Posterior vena cava (tissue), 2 donors: ENCODE measurements around the gene RPS23. TPM values are rescaled to one million over a fixed set of nuclear protein-coding genes. Genes with fewer than 3 reads are reported as not detected.

Experiments used
- DNase-seq: peaks from one replicate; pipeline ENCODE4 v3.0.0-alpha.2; 2020; ENCODE audit warnings: low spot score
- intact Hi-C, 2 donors: fragments of 100-400 bp; cut with DNase I; formaldehyde crosslinking; loops; one replicate each; pipeline versions ENCODE4 v1.14.1 to v1.14.2; 2022 to 2023
- long read RNA-seq, 2 donors: library from polyadenylated mRNA; unstranded; transcript quantifications; one replicate each; pipeline ENCODE4 v2.0.0, GENCODE V29; 2020 to 2021
- total RNA-seq, 2 donors: library from RNA; stranded (reverse); fragmentation: NEBNext Ultra II Directional; extraction: Animal tissue kit (Norgen Biotek cat#: 25700); gene quantifications; one replicate each; pipeline ENCODE4 v1.2.1, GENCODE V29; 2021
- donor health status: DM: yes; HTN: yes; CAD: no.
- donor health status: DM: yes; HTN: yes; CAD: no.

RPS23 gene
- total RNA-seq: 1,000 to 10,000 TPM; 1,217 to 1,454 TPM
- long read RNA-seq, donor 1, transcript RPS23-201 (4 exons, 3,437 nt): major isoform, 33 of 38 reads
- long read RNA-seq, donor 1, partial matches to known transcripts: 0 of 38 reads
- long read RNA-seq, donor 1, other reads (novel, unspliced or antisense): 4 of 38 reads
- long read RNA-seq, donor 2, transcript RPS23-201 (4 exons, 3,437 nt): major isoform, 128 of 156 reads
- long read RNA-seq, donor 2, transcript RPS23-203 (3 exons, 576 nt): minor isoform, 8 of 156 reads
- long read RNA-seq, donor 2, partial matches to known transcripts: 1 of 156 reads
- long read RNA-seq, donor 2, other reads (novel, unspliced or antisense): 19 of 156 reads

- intact Hi-C loops: no loop called here
- DNase-seq: peak; percentile 97
Observed at GRCh38 chr5:82277987-82278710, at the start of gene RPS23. Gene RPS23 (minus strand): TSS chr5:82278354. CDS start chr5:82278323, 31 bp downstream.

DNA sequence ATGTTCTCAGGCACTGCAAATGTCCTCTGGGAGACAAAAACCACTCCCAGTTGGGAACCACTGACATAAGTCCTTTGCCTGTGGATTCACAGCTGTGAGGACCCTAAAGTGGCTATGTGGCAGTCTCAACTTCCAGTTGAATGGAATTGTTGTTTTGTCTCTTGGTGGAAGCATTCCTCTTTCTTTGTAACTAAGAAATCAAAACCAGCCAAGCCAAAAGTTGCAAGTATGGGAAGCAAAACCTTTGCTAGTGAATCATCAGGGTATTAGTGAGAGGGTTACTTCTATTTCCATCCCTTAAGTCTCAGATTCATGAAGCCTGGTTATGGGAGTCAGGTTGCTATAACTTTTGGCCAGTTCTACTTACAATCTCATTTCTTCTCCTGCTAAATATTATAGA is 49.8 kb upstream of the RPS23 start:
- no peak for DNase-seq
- intact Hi-C loops: no loop called here

DNA sequence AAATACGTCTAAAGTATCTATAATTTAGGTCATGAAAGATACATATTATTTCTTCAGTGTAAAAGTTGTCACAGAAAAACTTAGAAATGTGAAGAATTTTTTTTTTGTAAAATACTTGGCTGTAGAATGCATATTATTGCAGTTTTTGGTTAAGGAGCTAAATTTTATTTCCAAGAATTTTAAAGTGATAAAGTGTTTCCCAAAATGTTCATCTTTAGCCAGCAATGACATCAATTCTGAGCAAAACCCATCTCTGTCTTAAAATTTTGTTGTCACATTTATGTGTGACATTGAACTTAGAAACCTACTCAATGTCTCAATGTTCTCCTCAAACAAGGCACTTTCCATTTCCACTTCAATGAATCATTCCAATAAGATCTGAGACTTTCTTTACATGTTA is 47.8 kb upstream of the RPS23 start:
- intact Hi-C loops: no loop called here
- DNase-seq: no peak

GRCh38 chr5:82325155-82325554 is 47.0 kb upstream of the RPS23 start:
- no peak for DNase-seq
- intact Hi-C loops: no loop called here

GRCh38 chr5:82320966-82321365 is 42.8 kb upstream of the RPS23 start:
- no peak for DNase-seq
- intact Hi-C loops: no loop called here

GRCh38 chr5:82319651-82320376 is 41.7 kb upstream of the RPS23 start:
- intact Hi-C loops: loop anchor here in 1 of 2 donors (10.0 kb wide), 1 partner anchor 1245 kb away; no protein-coding TSS in a partner anchor
- no peak for DNase-seq

DNA sequence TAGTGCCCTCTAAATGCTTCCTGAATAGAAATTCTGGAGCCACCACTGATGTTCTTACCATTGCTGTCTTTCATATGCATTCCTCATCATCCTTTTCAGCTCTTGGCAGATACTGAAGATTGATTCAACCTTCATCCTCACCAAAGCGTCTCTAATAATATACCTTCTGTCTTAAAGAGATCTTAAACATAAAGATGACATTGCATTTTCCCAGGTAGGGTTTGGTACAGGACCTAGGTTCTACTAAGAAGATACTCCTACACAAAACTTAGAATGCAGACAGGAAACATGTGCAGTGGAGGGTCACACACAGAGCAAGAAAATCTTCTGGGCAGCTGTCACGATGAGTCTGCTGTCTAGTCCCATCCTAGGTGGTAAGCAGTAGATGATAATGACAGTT is 41.0 kb upstream of the RPS23 start:
- intact Hi-C loops: loop anchor here in 1 of 2 donors (10.0 kb wide), 1 partner anchor 1246 kb away; no protein-coding TSS in a partner anchor
- no peak for DNase-seq

DNA sequence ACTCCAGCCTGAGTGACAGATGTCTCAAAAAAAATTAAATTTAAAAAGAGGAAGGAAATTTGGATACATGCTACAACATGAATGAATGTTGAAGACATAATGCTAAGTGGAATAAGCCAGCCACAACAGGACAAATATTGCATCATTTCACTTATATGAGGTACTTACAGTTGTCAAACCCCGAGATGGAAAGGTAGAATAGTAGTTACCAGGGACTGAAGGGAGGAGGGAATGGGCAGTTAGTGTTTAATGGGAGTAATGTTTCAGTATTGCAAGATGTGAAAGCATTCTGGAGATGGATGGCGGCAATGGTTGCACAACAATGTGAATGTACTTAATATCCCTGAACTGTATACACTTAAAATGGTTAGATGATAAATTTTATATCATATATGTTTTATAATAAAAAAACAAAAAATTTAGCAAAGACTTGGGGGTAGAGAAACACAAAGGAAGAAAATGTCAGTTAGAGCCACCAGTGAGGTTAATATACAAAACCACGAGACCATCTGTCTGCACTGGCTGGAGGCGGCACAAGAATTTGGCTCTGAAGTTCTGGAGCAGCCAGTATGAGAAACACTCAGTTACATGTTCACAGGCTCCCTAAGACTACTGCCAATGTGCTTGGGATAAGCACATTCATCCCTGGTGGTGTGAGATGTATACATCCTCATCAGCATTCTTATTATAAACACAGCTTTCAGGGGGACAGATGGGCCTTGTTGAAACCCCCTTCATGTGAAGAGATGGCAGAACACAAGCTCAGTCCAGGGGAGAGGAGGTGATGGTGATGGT is 37.0 kb upstream of the RPS23 start:
- no peak for DNase-seq
- intact Hi-C loops: loop anchor here in 1 of 2 donors (10.0 kb wide), 1 partner anchor 1250 kb away; no protein-coding TSS in a partner anchor

GRCh38 chr5:82313016-82313415 is 34.9 kb upstream of the RPS23 start:
- DNase-seq: no peak
- intact Hi-C loops: loop anchor here in 1 of 2 donors (10.0 kb wide), 1 partner anchor 1252 kb away; no protein-coding TSS in a partner anchor

- intact Hi-C loops: loop anchor here in 1 of 2 donors (10.0 kb wide), 1 partner anchor 1252 kb away; no protein-coding TSS in a partner anchor
- peak; percentile 88 for DNase-seq
Observed at GRCh38 chr5:82312373-82312856, 34.3 kb upstream of the RPS23 start.

DNA sequence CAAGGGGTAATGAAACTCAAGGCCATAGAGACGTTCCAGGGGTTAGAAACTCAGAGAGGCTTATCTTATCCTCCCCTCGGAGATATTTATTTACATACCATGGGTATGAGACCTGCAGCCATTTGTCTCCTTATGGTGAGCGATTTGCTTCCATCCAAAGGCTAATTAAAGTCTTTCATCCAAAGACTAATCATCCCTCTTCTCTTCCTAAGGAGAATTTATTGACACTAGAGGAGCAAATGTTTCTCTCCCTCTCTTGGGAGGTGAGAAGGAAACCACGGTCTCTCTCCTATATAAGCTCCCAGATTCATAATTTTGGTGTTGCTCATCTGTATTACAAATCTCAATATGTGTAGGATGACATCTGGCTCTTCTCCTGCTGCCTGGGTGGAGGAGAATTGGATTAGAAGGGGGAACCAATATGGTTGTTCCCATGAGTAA is 31.0 kb upstream of the RPS23 start:
- intact Hi-C loops: no loop called here
- no peak for DNase-seq

- no peak for DNase-seq
- intact Hi-C loops: no loop called here
Observed at GRCh38 chr5:82308416-82308815, 30.3 kb upstream of the RPS23 start.

GRCh38 chr5:82307451-82307850 is 29.3 kb upstream of the RPS23 start:
- DNase-seq: no peak
- intact Hi-C loops: no loop called here

- DNase-seq: no peak
- intact Hi-C loops: no loop called here
Observed at GRCh38 chr5:82306151-82306550, 28.0 kb upstream of the RPS23 start.

GRCh38 chr5:82301190-82301589 is 23.0 kb upstream of the RPS23 start:
- intact Hi-C loops: no loop called here

DNA sequence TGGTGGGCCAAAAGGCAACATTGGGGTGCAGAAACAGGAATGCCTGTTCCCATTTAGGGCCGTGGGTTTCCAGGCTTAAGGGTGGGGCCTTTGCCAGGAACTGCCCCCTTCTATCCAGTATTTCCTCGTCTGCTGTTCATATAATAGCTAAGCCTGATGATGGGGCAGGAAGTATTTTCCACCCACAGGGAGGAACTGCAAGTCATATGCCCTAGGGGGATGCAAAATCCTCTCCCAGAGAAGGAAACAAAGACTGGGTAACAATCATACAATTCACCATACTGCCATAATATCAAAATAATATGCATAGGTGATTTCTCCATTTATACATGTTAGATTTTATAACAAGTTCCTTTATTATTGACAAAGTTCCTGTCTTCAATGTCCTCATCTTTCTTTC is 20.5 kb upstream of the RPS23 start:
- DNase-seq: no peak
- intact Hi-C loops: loop anchor here in 1 of 2 donors (5.0 kb wide), 1 partner anchor 264 kb away; no protein-coding TSS in a partner anchor

More at GRCh38 chr5:82301190-82301589, 23.0 kb upstream of the RPS23 start:
- no peak for DNase-seq

GRCh38 chr5:82297711-82298110 is 19.6 kb upstream of the RPS23 start:
- intact Hi-C loops: loop anchor here in 1 of 2 donors (5.0 kb wide), 1 partner anchor 265 kb away; no protein-coding TSS in a partner anchor
- no peak for DNase-seq

- no peak for DNase-seq
- intact Hi-C loops: loop anchor here in 1 of 2 donors (5.0 kb wide), 1 partner anchor 265 kb away; no protein-coding TSS in a partner anchor
Observed at GRCh38 chr5:82296929-82297328, 18.8 kb upstream of the RPS23 start.
